A673 (cell line): ENCODE data around the gene TNRC6C.

Experiments
- EZH2 ChIP-seq: fragments of 200-600 bp; sonication (generic); IDR thresholded peaks from 2 replicates; pipeline ENCODE4 v1.6.1; 2017; ENCODE audit warnings: borderline replicate concordance, low read depth, mild to moderate bottlenecking, mixed read lengths, antibody characterized with exemption, low read length; ENCODE audit not compliant: poor library complexity, severe bottlenecking
- TF ChIP-seq, protein P1 (sequence below): fragments of 300-800, 200-600 bp; sonication (generic); conservative IDR thresholded peaks from 2 replicates; pipeline ENCODE4 v1.5.1; 2017; ENCODE audit warnings: low read depth, mild to moderate bottlenecking, antibody characterized with exemption, low read length, moderate library complexity, mixed read lengths

DNA sequence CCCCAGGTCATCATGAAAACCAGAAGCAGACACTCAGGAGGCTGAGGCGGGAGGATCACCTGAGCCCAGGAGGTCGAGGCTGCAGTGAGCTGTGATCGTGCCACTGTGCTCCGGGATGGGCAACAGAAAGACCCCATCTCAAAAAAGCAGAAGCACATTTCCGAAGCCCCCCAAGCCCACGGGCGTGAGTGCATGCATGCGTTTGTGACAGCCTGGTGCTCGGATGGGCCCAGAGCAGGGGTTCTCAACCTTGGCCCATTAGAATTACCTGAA lies 150.9 kb downstream of the TNRC6C start:
- no peak for TF ChIP-seq EZH2
- TF ChIP-seq, protein P1, sequence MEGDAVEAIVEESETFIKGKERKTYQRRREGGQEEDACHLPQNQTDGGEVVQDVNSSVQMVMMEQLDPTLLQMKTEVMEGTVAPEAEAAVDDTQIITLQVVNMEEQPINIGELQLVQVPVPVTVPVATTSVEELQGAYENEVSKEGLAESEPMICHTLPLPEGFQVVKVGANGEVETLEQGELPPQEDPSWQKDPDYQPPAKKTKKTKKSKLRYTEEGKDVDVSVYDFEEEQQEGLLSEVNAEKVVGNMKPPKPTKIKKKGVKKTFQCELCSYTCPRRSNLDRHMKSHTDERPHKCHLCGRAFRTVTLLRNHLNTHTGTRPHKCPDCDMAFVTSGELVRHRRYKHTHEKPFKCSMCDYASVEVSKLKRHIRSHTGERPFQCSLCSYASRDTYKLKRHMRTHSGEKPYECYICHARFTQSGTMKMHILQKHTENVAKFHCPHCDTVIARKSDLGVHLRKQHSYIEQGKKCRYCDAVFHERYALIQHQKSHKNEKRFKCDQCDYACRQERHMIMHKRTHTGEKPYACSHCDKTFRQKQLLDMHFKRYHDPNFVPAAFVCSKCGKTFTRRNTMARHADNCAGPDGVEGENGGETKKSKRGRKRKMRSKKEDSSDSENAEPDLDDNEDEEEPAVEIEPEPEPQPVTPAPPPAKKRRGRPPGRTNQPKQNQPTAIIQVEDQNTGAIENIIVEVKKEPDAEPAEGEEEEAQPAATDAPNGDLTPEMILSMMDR, result no peak
